GM23338 (cell line): ENCODE measurements around the gene ATOSA.

Experiments
- CREB1 ChIP-seq: fragments of 250-450 bp; sonication (Bioruptor Pico); IDR thresholded peaks from 2 replicates; pipeline ENCODE4 v1.5.0; 2020; ENCODE audit warnings: low read depth, mild to moderate bottlenecking, moderate library complexity
- CTCF ChIP-seq, 2 experiments: fragments of 200-600 bp in 1 of 2; sonication (generic) in 1 of 2; conservative IDR thresholded peaks; 2 replicates each; pipeline versions ENCODE4 v1.5.1 to v1.6.1; 2016 to 2017; ENCODE audit warnings: antibody characterized with exemption in 2 of 2, low read depth in 2 of 2, mild to moderate bottlenecking in 2 of 2, moderate library complexity in 1 of 2
- ETS1 ChIP-seq: IDR thresholded peaks from 2 replicates; pipeline ENCODE4 v1.6.1; 2016; ENCODE audit warnings: antibody characterized with exemption
- EZH2 ChIP-seq: fragments of 200-600 bp; sonication (generic); IDR thresholded peaks from one replicate; pipeline ENCODE4 v1.8.0; 2017; ENCODE audit warnings: antibody characterized with exemption, mild to moderate bottlenecking, low read depth; ENCODE audit not compliant: unreplicated experiment
- EZH2phosphoT487 ChIP-seq: fragments of 200-600 bp; sonication (generic); IDR thresholded peaks from one replicate; pipeline ENCODE4 v1.8.1; 2018; ENCODE audit warnings: antibody characterized with exemption; ENCODE audit not compliant: unreplicated experiment
- JUNB ChIP-seq: IDR thresholded peaks from one replicate; pipeline ENCODE4 v1.6.1; 2016; ENCODE audit warnings: antibody characterized with exemption; ENCODE audit not compliant: unreplicated experiment
- POLR2AphosphoS5 ChIP-seq: IDR thresholded peaks from 2 replicates; pipeline ENCODE4 v1.6.1; 2016; ENCODE audit warnings: antibody characterized with exemption, low read depth
- REST ChIP-seq: IDR thresholded peaks from one replicate; pipeline ENCODE4 v1.6.1; 2018; ENCODE audit warnings: antibody characterized with exemption; ENCODE audit not compliant: unreplicated experiment
- ZNF114 ChIP-seq: fragments of 250-450 bp; sonication (Bioruptor Pico); IDR thresholded peaks from 2 replicates; pipeline ENCODE4 v1.5.0; 2020; ENCODE audit warnings: mild to moderate bottlenecking, moderate library complexity
- ZNF331 ChIP-seq: fragments of 250-450 bp; sonication (Bioruptor Pico); IDR thresholded peaks from 2 replicates; pipeline ENCODE4 v1.5.0; 2020; ENCODE audit warnings: low read depth, mild to moderate bottlenecking, moderate library complexity
- ZNF462 ChIP-seq: fragments of 250-450 bp; sonication (Bioruptor Pico); IDR thresholded peaks from 2 replicates; pipeline ENCODE4 v1.5.0; 2020; ENCODE audit warnings: mild to moderate bottlenecking, moderate library complexity

GRCh38 chr15:52682781-52683180 is 3.6 kb upstream of the ATOSA start:
- no peak for TF ChIP-seq EZH2
- no peak for TF ChIP-seq CTCF (conservative IDR thresholded peaks at IDR 0.05; ENCODE audit: low read depth in 2 of 2)
- TF ChIP-seq POLR2AphosphoS5: no peak
- no peak for TF ChIP-seq CREB1
- no peak for TF ChIP-seq ETS1
- no peak for TF ChIP-seq REST
- no peak for TF ChIP-seq EZH2phosphoT487
- no peak for TF ChIP-seq JUNB
- TF ChIP-seq ZNF462: no peak
- TF ChIP-seq ZNF114: no peak
- TF ChIP-seq ZNF331: no peak
